Fibroblast of gingiva (primary cell): ENCODE measurements around the gene ZNF548.

ENCODE experiments used
- DNase-seq: peaks from one replicate; pipeline ENCODE4 v3.0.0-alpha.2; 2011; ENCODE audit warnings: low read depth

Gene ZNF548

DNA sequence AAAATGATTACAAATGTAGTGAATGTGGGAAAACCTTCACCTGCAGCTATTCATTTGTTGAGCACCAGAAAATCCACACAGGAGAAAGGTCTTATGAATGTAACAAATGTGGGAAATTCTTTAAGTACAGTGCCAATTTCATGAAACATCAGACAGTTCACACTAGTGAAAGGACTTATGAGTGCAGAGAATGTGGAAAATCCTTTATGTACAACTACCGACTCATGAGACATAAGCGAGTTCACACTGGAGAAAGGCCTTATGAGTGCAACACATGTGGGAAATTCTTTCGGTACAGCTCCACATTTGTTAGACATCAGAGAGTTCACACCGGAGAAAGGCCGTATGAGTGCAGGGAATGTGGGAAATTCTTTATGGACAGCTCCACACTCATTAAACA lies 9.2 kb downstream of the ZNF548 start:
- no peak for DNase-seq

GRCh38 chr19:57403737-57404563 lies 14.3 kb downstream of the ZNF548 start:
- no peak for DNase-seq

DNA sequence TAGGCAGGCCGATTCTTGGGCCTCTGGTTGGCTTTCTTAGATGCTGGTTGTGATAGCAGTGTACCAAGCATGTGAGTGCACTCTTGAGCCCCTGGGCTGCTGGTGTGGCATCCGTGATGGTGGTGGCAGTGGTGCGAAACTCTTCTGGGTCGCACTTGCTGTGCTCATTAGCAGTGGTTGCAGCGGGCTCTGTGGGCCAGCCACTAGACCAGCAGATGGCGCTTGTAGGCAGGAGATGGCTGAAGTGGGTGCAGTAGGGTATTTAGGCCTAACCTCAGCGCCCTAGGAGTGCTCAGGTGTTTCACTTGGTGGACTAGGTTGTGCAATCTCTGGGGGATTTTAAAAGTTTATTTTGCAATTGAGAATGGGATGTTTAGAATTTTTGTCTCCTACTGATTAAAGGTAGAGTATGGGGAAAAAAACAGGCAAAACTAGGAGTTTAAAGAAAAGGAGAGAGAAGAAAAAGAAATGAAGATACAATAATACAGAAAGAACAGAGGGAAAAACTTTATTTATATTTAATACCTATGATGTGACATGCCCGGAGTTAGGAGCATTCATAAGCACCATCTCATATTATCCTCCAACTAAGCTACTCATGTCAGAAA lies 17.0 kb downstream of the ZNF548 start:
- DNase-seq, result peak; percentile 34

- peak; percentile 90 for DNase-seq
Measured at GRCh38 chr19:57410877-57411671, 21.4 kb downstream of the ZNF548 start, which contains the start of gene ZNF17. Gene ZNF17, plus strand, starts transcription at chr19:57411161. Its CDS starts 2,455 bp downstream, at chr19:57413616.

GRCh38 chr19:57419439-57419838 lies 29.8 kb downstream of the ZNF548 start:
- no peak for DNase-seq

GRCh38 chr19:57421037-57421436 lies 31.4 kb downstream of the ZNF548 start:
- DNase-seq, result no peak

DNA sequence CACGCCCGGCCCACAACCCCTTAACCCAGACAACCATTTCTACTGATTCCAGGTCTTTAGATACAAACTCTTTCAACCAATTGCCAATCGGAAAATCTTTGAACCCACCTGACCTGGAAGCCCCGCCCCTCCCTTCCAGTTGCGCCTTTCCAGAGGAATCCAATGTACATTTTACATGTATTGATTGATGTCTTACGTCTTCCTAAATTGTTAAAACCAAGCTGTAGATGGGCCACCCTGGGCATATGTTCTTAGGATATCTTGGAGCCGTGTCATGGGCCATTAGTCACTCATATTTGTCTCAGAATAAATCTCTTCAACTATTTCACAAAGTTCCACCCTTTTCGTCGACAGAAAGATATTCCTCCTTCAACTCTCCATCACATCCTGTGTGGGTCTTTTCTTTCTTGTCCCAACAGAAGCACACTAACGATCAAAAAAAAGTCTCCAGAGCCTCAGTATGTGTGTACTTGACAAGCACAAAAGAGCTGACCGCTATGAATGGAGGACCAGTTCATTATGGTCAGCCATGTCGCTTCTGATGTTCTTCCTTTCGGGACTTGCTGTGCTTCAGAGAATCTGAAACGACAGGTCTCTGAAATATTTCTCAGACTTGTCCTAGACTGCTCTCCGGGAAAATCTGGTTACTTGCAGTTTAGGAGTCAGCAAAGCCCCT lies 44.9 kb downstream of the ZNF548 start:
- peak; percentile 2 for DNase-seq

DNA sequence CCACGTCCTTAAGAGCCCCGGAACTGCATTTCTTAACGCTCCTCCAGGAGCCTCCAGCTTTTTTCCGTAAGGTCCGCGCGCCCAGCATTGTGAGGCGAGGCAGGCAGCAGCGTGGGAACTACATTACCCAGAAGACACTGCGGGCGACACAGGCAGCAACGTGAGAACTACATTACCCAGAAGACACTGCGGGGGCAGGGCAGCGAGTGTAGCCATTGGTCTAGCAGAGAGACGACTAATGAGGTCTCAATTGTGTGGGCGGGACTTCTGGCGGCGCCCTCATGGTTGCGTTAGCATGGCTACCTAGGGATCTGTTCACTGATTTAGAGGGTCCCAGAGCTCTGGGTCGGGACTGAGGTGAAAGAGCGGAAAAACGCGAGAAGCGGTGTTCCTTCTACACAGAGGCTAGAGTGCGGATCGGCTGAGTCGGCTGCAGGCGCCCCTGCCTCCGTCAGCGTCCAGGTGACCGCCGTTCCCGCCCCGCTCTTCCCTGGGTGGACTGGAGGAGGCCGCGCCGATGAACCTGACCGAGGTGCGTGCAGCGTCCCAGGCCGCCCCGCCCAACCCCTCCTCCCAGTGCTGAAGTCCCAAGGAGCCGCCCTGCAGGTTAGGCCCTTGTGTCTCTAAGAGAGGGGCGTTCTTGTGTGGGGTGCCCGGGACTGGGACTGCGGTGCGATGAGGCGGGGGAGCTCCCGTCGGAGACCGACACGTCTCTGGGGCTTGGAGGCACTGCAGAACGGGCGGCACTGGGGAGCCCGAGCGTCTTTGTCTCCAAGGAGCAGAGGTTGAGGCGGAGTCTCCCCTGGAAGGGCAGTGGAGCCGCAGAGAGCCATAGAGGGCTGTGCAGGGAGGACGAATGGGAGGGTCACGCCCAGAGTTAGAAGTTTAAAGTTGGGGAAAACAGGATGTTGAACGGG lies 45.7 kb downstream of the ZNF548 start, which contains the start of gene ZNF749:
TSS of gene ZNF749 (plus strand) at position 264 of the 917 bp plus-strand sequence. CDS start at position 518, 254 bp downstream.
- peak; percentile 96 for DNase-seq

DNA sequence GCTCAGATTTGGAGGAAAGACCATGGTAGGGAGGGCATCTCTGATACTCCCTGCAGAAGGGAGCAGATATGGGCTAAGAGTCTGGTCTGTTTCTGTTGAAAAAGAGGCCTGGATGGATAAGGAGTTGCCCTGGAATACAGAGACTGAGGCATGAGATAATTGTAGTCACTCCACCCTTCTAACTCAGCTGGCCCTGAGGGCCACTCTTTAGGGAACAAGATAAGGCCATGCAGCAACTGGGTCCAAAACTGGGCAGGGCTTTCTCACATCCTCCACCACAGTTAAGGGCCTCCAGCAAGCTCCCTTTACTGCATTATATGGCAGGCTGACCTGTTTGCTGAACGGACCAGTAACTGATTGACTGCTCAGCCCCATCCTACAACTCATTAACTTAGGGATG lies 46.8 kb downstream of the ZNF548 start:
- no peak for DNase-seq

DNA sequence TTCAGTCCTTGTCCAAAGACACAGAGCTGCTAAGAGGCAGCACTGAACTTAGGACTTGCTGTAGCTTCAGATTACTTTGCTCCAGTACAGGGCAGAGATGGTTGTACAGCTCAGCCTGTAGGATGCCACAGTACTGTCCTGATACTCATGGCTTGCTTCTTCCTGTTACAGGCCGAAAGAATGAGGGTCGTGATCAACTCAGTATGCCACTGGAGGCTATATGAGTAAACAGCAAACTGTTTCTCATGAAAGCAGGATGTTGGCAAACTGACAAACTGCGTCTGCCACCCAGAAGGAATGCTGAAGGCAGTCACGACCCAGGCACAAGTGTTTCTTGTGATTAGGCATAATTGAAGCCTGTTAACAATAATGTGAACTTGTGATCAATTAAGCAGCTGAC lies 48.3 kb downstream of the ZNF548 start:
- DNase-seq, result no peak

GRCh38 chr19:57438925-57439324 lies 49.3 kb downstream of the ZNF548 start:
- DNase-seq, result no peak

- DNase-seq, result no peak
Measured at GRCh38 chr19:57441979-57442752, 52.5 kb downstream of the ZNF548 start.

DNA sequence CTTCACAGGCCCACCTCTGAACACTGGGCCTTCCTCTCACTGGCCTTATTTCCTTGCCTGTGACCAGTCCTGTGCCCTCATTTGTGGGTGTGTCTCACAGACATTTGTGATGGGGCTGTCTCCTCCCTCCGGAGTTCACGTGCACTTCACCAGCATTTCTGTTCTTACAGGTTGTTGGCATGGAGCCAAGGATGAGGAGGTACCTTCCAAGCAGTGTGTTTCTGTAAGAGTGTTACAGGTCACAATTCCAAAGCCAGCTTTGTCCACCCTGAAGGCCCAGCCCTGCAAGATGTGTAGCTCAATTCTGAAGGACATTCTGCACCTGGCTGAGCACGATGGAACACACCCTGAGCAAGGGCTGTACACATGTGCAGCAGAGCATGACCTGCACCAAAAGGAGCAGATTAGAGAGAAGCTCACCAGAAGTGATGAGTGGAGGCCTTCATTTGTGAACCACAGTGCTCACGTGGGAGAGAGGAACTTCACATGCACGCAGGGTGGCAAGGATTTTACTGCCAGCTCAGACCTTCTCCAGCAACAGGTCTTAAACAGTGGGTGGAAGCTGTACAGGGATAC lies 53.6 kb downstream of the ZNF548 start:
- no peak for DNase-seq

- DNase-seq, result no peak
Measured at GRCh38 chr19:57452307-57452706, 62.7 kb downstream of the ZNF548 start.
